MM.1S (cell line): ENCODE data around the gene ATPAF2.

Source experiments
- CTCF ChIP-seq: fragments of 300-600 bp; sonication (generic); IDR thresholded peaks from 2 replicates; pipeline ENCODE4 v1.5.1; 2016; ENCODE audit warnings: antibody characterized with exemption, low read length, mixed read lengths
- EZH2phosphoT487 ChIP-seq: fragments of 300-600 bp; sonication (generic); IDR thresholded peaks from 2 replicates; pipeline ENCODE4 v1.6.1; 2018; ENCODE audit warnings: antibody characterized with exemption, low read length

GRCh38 chr17:17970699-17971430 lies 68.1 kb downstream of the ATPAF2 start:
- TF ChIP-seq CTCF (no peak), EZH2phosphoT487 (no peak)
